GM12878 (cell line): ENCODE data around the gene SLC2A4. TPM values are rescaled to one million over a fixed set of nuclear protein-coding genes. Genes with fewer than 3 reads are reported as not detected.
A peak's percentile ranks its signal among the peaks of the same experiment; 100 is the strongest.

Source experiments
- FOS ChIP-seq: IDR thresholded peaks from 3 replicates; pipeline ENCODE4 v1.6.1; 2011; ENCODE audit warnings: borderline replicate concordance; ENCODE audit not compliant: insufficient read length; ENCODE audit errors: extremely low read depth
- POLR2A ChIP-seq: IDR thresholded peaks from 2 replicates; pipeline ENCODE4 v1.6.1; 2011; ENCODE audit warnings: low read depth, mild to moderate bottlenecking, low read length
- POLR2AphosphoS2 ChIP-seq: IDR thresholded peaks from 2 replicates; pipeline ENCODE4 v1.6.1; 2011; ENCODE audit warnings: low read depth, mild to moderate bottlenecking, low read length, improper control_type of control experiment, moderate library complexity
- RUNX3 ChIP-seq: IDR thresholded peaks from 2 replicates; pipeline ENCODE4 v1.6.1; 2012; ENCODE audit warnings: low read length, inconsistent platforms
- ZNF622 ChIP-seq: fragments of 450-650 bp; IDR thresholded peaks from 2 replicates; pipeline ENCODE4 v1.6.1; 2017; ENCODE audit warnings: mild to moderate bottlenecking, inconsistent platforms
- polyA plus RNA-seq, 11 experiments: library from polyadenylated mRNA; depleted of rRNA in 4 of 11; unstranded in 6 of 11; stranded (reverse) in 5 of 11; fragments of >200 nt; fragmentation: Nextera tagmentation in 4 of 11; fragmentation: Illumina TruSeq in 1 of 11; extraction: Ambion mirVana in 4 of 11; extraction: Trizol in 1 of 11; gene quantifications; 1 replicate in 1 of 11; 2 replicates in 10 of 11; pipeline versions ENCODE4 v1.2.1 to v1.2.3, GENCODE V29; 2011 to 2016; ENCODE audit warnings: inconsistent platforms in 2 of 11, missing spikeins in 2 of 11, low read depth in 1 of 11
- total RNA-seq, 4 experiments: library from RNA; depleted of rRNA in 3 of 4; stranded (reverse); fragments of >200 nt in 3 of 4; fragmentation: Illumina TruSeq in 1 of 4; extraction: Trizol in 1 of 4; gene quantifications; 2 replicates each; pipeline versions ENCODE4 v1.2.1 to v1.2.3, GENCODE V29; 2013 to 2021
- TF ChIP-seq, protein P1 (sequence below): IDR thresholded peaks from 2 replicates; pipeline ENCODE4 v1.6.1; 2012; ENCODE audit warnings: improper control_type of control experiment, low read depth, low read length; ENCODE audit not compliant: insufficient replicate concordance
- TF ChIP-seq, protein P2 (sequence below): fragments of 450-650 bp; IDR thresholded peaks from 2 replicates; pipeline ENCODE4 v1.6.1; 2016; ENCODE audit warnings: mild to moderate bottlenecking

The SLC2A4 gene
- total and polyA plus RNA-seq, 10 of the 15 experiments (the other 5 are each of a cell fraction or from before 2014, with no cell fraction given) = 0.03 to 0.23 (median 0.04) TPM; not detected in 4

DNA sequence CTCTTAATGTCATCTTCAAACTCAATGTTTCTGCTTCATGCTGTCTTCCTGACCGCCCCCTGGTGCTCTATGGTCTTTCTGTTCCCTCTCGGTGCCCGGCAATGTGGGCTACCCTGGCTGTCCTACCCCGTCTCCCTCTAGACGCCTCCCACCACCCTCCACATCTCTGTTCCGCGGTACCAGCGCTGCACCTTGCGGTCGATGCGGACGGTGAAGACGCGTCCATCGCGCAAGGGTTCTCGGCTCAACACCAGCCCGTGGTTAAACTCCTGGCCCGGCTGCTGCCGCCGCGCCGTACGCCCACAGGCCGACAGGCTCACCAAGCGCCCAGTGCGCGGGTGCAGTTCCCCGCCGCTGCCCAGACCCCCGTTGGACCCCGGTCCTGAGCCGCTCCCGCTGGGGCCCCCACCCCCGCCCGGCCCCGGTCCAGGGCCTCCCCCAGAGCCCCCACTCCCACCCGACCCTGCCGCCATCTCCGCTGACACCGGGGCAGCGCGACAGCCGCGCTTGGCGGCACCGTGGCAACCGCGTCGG is 47.4 kb downstream of the SLC2A4 start, which contains the start of gene NEURL4 (continued):
- TF ChIP-seq POLR2A (peak; percentile 21; the same call in 1 of the 2 replicates), POLR2AphosphoS2 (no peak), FOS (no peak), ZNF622 (no peak), RUNX3 (no peak)
- TF ChIP-seq, protein P1, sequence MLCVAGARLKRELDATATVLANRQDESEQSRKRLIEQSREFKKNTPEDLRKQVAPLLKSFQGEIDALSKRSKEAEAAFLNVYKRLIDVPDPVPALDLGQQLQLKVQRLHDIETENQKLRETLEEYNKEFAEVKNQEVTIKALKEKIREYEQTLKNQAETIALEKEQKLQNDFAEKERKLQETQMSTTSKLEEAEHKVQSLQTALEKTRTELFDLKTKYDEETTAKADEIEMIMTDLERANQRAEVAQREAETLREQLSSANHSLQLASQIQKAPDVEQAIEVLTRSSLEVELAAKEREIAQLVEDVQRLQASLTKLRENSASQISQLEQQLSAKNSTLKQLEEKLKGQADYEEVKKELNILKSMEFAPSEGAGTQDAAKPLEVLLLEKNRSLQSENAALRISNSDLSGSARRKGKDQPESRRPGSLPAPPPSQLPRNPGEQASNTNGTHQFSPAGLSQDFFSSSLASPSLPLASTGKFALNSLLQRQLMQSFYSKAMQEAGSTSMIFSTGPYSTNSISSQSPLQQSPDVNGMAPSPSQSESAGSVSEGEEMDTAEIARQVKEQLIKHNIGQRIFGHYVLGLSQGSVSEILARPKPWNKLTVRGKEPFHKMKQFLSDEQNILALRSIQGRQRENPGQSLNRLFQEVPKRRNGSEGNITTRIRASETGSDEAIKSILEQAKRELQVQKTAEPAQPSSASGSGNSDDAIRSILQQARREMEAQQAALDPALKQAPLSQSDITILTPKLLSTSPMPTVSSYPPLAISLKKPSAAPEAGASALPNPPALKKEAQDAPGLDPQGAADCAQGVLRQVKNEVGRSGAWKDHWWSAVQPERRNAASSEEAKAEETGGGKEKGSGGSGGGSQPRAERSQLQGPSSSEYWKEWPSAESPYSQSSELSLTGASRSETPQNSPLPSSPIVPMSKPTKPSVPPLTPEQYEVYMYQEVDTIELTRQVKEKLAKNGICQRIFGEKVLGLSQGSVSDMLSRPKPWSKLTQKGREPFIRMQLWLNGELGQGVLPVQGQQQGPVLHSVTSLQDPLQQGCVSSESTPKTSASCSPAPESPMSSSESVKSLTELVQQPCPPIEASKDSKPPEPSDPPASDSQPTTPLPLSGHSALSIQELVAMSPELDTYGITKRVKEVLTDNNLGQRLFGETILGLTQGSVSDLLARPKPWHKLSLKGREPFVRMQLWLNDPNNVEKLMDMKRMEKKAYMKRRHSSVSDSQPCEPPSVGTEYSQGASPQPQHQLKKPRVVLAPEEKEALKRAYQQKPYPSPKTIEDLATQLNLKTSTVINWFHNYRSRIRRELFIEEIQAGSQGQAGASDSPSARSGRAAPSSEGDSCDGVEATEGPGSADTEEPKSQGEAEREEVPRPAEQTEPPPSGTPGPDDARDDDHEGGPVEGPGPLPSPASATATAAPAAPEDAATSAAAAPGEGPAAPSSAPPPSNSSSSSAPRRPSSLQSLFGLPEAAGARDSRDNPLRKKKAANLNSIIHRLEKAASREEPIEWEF = no peak
- TF ChIP-seq, protein P2, sequence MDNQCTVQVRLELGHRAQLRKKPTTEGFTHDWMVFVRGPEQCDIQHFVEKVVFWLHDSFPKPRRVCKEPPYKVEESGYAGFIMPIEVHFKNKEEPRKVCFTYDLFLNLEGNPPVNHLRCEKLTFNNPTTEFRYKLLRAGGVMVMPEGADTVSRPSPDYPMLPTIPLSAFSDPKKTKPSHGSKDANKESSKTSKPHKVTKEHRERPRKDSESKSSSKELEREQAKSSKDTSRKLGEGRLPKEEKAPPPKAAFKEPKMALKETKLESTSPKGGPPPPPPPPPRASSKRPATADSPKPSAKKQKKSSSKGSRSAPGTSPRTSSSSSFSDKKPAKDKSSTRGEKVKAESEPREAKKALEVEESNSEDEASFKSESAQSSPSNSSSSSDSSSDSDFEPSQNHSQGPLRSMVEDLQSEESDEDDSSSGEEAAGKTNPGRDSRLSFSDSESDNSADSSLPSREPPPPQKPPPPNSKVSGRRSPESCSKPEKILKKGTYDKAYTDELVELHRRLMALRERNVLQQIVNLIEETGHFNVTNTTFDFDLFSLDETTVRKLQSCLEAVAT = no peak
